H54 (cell line): ENCODE measurements around the gene RAP1GAP.

Source experiments
- DNase-seq: peaks from one replicate; pipeline ENCODE4 v3.0.0; 2011; ENCODE audit warnings: low spot score, mixed read lengths; ENCODE audit not compliant: insufficient read length
- FAIRE-seq: peaks from 3 replicates; lab custom pipeline; 2011; peaks lifted over from hg19 to GRCh38; lab: Jason Lieb, UNC
- POLR2A ChIP-seq: IDR thresholded peaks from 2 replicates; pipeline ENCODE4 v1.6.1; 2011; ENCODE audit warnings: low read depth, mild to moderate bottlenecking, low read length

Gene RAP1GAP

DNA sequence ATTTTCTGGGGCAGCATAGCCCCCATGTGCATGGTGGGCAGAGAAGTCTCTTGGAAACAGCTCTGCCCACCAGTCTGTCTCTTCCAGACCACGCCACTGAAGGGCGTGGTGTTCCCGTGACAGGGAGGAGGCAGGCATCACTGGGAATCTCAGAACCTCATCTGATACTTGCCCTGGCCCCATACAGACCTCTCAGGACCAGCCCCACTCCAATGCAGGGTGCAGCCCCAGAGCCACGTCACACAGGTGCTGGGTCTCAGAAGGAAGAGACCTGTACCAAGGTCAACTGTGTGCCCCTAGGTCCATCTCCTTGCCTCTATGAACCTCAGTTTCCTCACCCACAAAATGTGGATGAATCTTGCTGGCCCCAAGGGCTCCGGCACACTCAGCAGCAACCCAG, 7.3 kb downstream of the RAP1GAP start:
- no peak for FAIRE-seq
- DNase-seq, result no peak
- no peak for TF ChIP-seq POLR2A

DNA sequence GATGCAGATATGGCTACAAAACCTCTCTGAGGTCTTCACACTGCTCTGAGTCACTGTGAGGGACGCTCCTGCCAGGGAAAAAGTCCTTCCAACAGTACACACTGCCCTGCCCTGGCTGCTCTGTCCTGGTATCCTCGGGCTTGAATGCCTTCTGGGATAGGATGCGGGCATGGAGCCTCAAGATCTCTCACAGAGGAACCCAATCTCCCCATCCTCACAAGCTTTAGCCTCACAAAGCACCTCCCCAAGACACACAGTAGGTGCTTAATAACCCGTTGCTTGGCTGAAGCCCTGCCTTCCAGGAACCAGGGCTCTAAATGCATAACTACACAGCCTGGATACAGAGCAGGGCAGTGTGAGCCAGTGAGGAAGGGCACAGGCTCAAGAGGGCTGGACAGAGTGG, 9.2 kb downstream of the RAP1GAP start:
- DNase-seq, result no peak
- TF ChIP-seq POLR2A, result no peak
- FAIRE-seq, result no peak

DNA sequence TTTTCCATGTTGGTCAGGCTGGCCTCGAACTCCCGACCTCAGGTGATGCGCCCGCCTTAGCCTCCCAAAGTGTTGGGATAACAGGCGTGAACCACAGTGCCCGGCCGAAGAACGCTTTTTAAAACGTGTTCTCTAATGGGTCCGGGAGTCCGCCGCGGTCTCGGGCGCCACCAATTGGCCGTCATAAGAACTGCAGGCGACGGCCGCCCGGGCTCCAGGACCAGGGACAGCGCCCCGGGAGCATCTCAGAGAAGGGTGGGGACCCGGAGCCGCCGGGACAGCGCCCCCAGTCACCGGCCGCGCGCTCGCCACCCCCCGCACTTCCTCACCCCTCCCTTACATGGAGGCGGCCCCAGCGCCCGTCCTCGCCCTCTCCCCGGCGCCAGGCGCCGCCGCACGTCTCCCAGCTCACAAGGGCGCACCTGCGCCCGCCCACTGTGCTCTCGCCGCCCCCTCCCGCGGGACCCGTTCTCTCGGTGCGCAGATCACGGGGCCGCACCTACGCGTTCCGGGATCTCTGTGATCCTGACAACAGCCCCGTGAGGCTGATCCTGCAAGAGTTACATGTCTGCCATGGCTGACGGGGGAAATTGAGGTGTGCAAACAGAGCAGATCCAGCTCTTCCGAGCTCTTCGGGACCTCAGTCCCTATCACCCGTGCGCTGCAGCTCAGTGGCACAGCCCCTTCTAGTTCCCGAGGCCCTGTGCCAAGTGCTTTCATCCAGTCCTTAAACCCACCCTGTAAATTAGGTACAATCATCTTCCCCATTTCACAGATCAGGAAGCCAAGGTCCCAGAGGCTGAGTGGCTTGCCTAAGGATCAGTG, 9.8 kb downstream of the RAP1GAP start:
- no peak for FAIRE-seq
- TF ChIP-seq POLR2A, result no peak
- peak; percentile 74 for DNase-seq

DNA sequence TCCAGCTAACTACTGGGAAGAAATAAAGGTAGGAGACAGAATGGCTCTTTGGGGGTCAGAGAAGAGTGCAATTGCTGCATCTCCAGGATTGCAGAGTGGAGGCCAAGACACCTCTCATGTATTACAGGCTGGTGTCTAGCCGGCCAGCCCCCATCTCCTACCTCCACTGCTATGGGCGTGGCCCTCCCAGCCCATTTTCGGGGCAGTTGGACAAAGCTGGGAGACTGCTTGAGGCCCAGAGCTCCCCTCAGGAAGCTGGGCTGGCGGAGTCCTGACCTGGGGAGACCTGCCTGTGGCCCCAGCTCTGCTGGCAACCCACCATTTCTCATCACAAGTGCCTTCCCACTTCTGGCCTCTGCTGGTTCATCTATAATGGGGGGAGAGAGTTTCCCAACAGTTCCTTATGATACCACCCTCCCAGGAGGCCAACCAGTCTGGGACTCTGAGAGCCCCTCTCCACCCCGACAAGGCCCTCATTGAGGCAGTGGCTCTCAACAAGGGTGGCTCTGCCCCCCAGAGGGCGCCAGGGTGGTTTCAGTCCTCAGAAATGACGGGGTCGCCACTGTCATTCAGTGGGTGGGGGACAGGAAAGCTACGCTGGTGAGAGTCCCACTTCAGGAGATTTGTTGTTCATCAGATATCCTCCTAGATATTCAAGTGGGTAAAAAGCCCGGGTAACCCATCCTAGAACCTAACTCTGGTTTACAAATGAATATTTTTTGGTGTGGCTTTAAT, 11.5 kb downstream of the RAP1GAP start:
- TF ChIP-seq POLR2A, result no peak
- no peak for FAIRE-seq
- DNase-seq, result no peak

DNA sequence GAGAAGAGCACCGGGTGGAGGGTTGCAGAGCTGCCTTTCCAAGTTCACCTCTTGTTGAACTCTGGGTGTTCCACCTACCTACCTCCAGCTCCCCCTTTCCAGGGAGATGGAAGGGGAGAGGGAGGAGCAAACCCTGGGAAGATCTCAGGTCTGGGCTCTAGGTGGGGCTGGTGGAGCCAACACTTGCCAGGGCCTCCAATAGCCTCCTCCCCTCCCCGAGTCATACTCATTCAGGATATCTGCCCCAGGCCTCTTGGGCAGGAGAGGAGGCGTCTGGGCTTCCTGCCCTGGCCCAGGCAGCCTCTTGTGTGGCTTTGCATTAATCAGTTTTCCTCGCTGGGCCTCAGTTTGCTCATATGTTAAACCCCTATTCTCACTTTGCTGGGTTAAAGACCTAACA, 13.4 kb downstream of the RAP1GAP start:
- peak; percentile 82 for DNase-seq
- FAIRE-seq, result no peak
- TF ChIP-seq POLR2A, result no peak

DNA sequence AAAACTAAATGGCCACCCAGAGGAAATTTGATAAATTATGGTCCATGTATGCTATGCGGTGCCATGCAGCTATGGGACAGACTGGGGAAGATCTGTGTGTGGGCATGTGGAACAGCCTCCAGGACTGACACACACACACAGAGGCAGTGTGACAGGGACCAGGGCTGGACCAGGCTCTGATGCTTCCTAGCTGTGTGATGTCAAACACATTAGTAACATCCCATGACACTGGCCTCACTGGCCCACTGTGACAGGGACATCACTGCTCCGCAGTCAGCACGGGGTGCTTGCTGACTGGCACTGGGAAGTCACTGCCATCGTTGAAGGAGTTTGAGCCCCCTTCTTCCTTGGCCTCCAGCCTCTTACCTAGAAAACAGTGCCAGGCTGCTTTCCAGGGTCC, 13.9 kb downstream of the RAP1GAP start:
- DNase-seq (no peak), FAIRE-seq (no peak)
- no peak for TF ChIP-seq POLR2A

DNA sequence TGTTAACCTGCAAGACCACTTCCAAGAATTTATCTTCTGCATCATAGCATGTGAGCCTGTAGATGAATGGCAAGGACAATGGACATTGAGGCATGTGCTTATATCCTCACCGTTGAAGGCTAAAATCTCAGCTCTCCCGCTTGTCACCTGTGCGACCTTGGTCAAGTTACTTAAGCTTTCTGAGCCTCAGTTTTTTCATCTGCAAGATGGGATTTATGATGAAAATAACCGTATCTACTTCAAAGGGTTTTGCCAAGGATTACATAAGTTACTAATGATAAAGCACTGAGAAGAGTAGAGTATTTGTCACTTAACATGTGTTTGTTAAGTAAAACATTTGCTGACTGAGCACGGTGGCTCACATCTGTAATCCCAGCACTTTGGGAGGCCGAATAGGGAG, 14.9 kb downstream of the RAP1GAP start:
- FAIRE-seq (no peak), DNase-seq (no peak)
- TF ChIP-seq POLR2A, result no peak

DNA sequence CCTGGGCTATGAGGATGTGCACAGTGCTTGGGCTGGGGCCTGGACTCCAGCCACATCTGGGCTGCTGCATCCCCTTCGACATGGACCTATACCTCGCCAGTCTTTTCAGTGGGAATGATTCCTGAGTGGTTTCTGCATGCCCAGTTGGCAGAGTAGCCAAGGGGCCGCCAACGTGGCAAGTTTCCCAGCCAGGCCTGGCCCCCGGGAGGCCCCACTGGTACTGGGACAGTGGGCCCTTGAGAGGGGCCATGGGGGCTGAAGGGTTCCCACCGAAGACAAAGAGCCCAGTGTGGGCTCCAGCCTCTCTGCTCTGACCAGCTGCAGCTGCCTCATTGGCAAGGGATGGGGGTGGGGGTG, 15.4 kb downstream of the RAP1GAP start:
- no peak for DNase-seq
- no peak for FAIRE-seq
- TF ChIP-seq POLR2A, result no peak

DNA sequence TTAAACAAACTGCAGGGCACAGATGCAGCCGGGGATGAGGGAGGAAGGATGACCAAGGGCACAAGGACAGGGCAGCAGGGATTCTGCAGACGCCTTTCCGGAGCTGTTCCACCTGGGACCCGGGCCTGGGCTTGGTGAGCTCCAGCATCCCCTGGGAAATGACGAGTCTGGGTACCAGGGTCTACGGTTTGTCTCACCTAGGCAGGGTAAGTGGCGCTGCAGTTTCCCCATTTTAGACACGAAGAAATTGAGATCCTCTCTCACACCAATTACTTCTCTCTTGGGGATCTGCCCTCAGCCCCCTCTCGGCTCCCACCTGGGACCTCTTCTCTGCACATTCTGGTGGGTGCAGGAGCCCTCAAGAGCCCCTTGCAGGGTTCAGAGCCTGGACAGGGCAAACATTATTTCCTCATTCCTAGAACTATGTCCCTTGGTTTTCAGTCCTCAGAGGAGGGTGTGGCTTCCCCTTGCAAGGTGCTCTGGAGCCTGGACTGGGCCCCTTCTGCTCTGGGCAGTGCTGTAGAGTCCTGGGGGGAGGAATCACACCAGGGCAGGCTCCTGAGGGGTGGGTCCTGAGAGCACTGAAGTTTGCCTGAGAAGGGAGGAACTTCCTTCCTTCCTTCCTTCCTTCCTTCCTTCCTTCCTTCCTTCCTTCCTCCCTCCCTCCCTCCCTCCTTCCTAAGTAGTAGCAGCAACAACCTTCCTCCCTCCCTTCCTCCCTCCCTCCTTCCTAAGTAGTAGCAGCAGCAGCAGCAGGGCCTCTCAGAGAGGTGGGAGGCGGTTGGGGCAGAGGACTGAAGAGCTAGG, 16.0 kb downstream of the RAP1GAP start:
- no peak for FAIRE-seq
- no peak for DNase-seq
- no peak for TF ChIP-seq POLR2A

DNA sequence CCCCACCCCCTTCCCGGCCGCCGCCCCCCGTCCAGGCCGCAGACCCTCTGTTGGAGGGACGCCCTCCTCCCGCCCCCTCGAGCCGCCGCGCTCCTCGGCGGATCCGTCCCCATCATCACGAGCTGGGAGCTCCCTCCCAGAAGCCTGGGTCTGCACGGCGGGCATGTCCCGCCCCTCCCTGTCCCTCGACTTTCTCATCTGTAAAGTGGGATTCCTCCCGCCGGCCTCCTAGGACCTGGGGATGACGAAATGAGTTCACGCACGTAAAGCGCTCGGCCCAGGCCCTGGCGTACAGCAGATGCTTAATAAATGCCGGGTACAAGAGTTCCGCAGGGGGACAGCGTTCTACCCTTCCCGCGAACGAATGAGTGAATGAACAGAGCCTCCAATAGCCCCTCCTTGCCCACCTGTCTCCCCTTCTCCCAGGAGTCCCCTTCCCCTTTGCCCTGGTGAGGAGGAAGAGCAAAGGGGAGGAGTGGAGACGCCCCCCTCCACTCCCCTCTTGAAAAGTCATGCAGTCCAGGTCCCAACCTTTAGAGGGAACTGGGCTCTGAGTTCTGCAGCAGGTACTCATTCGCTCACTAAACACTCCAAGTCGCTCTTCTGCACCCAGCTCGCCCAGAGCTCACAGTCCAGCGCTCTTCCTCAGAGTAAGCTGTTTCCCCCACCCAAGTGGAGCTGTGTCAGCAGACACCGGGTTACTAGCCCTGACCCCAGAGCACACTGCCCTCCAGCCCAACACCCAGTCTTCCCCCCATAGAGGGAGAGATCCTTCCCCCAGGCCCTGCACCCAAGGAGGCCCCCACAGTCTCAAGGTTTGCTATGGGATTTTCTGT, 16.8 kb downstream of the RAP1GAP start:
- FAIRE-seq (no peak), DNase-seq (no peak)
- no peak for TF ChIP-seq POLR2A

DNA sequence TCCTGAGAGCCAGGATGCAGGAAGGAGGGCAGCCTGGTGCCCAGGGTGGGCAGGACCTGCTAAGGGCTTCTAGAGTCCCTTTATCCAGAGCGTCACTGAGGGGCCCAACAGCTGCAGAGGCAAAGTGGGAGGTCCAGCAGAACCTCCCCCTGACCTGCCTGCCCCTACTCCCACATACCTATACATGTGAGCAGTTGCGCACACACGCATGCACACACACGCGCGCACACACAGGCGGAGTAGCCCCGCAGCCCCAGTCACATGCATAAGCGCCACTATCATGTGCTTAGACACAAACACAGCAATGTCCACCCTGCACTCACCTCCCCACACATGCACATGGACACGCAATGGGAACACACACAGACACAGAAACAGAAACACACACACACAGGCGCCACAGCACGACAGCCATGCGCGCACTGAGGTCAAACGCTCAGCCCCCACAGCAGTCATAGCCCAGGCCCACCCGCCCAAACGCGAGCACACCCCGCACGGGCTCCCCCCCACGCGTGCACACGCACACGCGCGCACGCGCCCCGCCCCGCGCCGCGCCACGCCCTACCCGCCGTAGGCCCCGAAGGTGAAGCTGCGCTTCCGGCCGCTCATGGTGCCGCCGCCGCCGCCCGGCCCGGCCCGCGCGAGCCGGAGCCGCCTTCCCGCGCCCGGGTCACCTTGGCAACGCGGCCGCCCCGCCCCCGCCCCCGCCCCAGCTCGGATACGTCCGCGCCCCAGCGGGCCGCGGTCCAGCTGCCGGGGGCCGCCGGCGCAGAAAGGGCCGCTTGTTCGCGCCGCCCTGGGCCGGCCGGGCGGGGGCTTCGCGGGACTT, 17.7 kb downstream of the RAP1GAP start:
- no peak for DNase-seq
- no peak for TF ChIP-seq POLR2A
- no peak for FAIRE-seq

DNA sequence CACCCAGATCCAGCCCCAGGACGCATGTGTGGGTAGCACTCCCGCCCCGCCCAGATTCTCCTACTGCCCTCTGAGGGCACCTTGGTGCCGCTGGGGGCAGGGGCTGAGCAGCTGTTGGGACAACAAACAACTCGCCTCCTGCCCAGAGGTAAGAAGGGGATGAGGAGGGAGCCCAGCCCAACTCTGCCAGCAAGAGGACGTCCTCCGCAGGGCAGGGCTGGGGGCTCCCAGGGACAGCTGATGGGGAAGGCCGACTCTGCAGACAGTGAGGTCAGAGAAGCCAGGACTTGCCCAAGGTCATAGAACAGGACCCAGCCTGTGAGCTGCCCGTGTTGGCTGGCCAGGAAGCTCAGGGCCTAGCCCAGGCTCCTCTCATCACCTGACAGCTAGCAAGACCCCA, 18.8 kb downstream of the RAP1GAP start:
- FAIRE-seq (no peak), DNase-seq (no peak)
- TF ChIP-seq POLR2A, result no peak
